Activated naive CD4-positive, alpha-beta T cell treated with anti-CD3 and anti-CD28 coated beads, Interleukin-2, amount 50 U/mL, for 72 hours (primary cell): ENCODE measurements around the gene TPST2. TPM values are rescaled to one million over a fixed set of nuclear protein-coding genes. Genes with fewer than 3 reads are reported as not detected.
A peak's percentile ranks its signal among the peaks of the same experiment; 100 is the strongest.

ENCODE experiments used
- ATAC-seq, 2 donors: fragments of 150-1000 bp; cut with Tn5 transposase; 2 replicates each; pipeline ENCODE4 v1.10.0; 2021; ENCODE audit warnings: mild to moderate bottlenecking in 2 of 2, moderate library complexity in 2 of 2
- DNase-seq, 2 donors: peaks; one replicate each; pipeline ENCODE4 v3.0.0; 2021 to 2022; ENCODE audit warnings: low spot score in 2 of 2
- H3K27ac Mint-ChIP-seq, 2 donors: one replicate each; pipeline ENCODE4 v1.8.0; 2022; ENCODE audit warnings: mild to moderate bottlenecking in 2 of 2, mixed read lengths in 2 of 2
- H3K36me3 Mint-ChIP-seq, 2 donors: one replicate each; pipeline ENCODE4 v1.8.0; 2022; ENCODE audit warnings: mixed read lengths in 2 of 2
- H3K9me3 Mint-ChIP-seq, 2 donors: one replicate each; pipeline ENCODE4 v1.8.0; 2022; ENCODE audit warnings: mixed read lengths in 2 of 2
- total RNA-seq, 2 donors: library from RNA; stranded (reverse); gene quantifications; one replicate each; pipeline ENCODE4 v1.2.3, GENCODE V29; 2022

Gene TPST2
- total RNA-seq, 2 donors from 2014 or later, result 15.4 to 26.9 TPM

GRCh38 chr22:26513838-26514237 lies 76.1 kb downstream of the TPST2 start:
- no peak for ATAC-seq
- no peak overlapping the region for H3K27ac Mint-ChIP-seq
- DNase-seq, result no peak
- peaks cover 14 to 27% of the 10 kb centered on the region in 2 donors for H3K36me3 Mint-ChIP-seq
- H3K9me3 Mint-ChIP-seq, result no peaks in the 10 kb centered on the region

GRCh38 chr22:26512149-26512793 lies 77.7 kb downstream of the TPST2 start, which contains the start of gene TFIP11:
Gene TFIP11, minus strand, starts transcription at chr22:26512473. Its CDS starts 2,201 bp downstream, at chr22:26510272.
- Mint-ChIP-seq H3K36me3 (peaks cover 14 to 27% of the 10 kb centered on the region in 2 donors), H3K9me3 (no peaks in the 10 kb centered on the region), H3K27ac (peak within 1 kb of the TSS; percentile 93 to 100)
- DNase-seq (peak; percentile 89 to 93), ATAC-seq (peak; percentile 100)

GRCh38 chr22:26508148-26508547 lies 81.8 kb downstream of the TPST2 start:
- H3K27ac Mint-ChIP-seq, result no peak overlapping the region
- ATAC-seq, result no peak
- no peaks in the 10 kb centered on the region for H3K9me3 Mint-ChIP-seq
- no peak for DNase-seq
- H3K36me3 Mint-ChIP-seq, result peaks cover 34 to 44% of the 10 kb centered on the region in 2 donors

DNA sequence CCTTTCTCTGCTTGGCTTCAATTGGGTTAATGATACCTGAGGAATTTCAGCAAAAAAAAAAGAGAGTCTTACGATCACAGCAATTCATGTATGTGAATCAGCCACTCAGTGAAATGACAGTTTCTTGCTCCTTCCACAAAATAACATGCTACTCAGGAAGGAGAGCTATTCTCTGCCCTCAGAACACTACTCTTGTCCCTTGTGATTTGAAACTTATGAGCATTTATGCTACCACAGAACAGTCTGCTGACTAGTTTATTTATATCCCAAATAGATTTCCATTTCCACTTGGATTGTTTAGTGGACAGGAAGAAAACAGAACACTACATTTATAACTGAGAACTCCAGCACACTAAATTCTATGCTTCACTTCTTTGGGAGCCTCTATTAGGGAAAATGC lies 86.2 kb downstream of the TPST2 start:
- Mint-ChIP-seq H3K36me3 (peaks cover 25 to 33% of the 10 kb centered on the region in 2 donors), H3K27ac (peak overlapping the region; percentile 85 to 94), H3K9me3 (no peaks in the 10 kb centered on the region)
- ATAC-seq (no peak), DNase-seq (no peak)

DNA sequence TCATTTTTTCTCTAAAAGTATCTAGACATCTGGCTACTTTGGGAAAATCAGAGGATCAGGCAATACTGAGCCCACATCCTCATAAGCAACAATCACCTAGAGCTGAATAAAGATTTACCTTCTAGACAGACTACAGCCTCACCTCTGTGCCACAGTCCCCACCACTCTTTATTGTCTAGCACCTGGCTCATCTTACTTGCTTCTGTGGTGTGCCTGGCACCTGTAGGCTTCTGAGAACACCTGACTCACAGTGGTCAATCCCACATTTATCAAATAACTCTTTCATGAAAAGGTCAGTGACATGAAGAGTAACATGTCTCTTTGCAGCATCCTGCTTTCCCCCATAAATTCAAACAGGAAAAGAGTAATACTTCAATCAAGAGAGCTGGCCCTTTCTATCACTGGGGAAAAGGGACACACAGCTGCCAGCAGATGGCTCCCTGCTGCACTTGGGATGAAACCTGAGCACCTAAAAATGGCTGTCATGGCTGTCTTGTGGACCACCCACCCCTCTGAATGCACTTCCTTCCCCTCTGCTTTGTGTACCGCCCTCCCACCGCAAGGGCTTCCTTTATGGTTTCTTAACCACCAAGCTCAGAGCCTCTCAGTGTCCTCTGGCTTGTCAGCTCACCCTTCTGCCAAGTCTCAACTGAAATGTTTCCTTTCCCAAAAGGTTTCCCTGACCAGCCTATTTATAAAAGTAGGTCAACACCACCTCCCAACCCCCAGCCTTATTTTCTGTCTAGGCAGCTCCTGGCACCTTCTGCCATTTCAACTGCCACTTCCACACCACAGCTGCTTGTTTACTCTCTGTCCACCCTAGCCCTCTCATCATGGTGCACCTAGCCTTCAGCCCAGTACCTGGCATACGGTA lies 87.0 kb downstream of the TPST2 start:
- H3K36me3 Mint-ChIP-seq, result peaks cover 25 to 33% of the 10 kb centered on the region in 2 donors
- DNase-seq (peak in 1 of 2 donors; percentile 37), ATAC-seq (peak; percentile 79 to 84)
- H3K27ac Mint-ChIP-seq, result peak overlapping the region; percentile 85 to 94
- no peaks in the 10 kb centered on the region for H3K9me3 Mint-ChIP-seq

- no peaks in the 10 kb centered on the region for H3K9me3 Mint-ChIP-seq
- H3K36me3 Mint-ChIP-seq, result peaks cover 25 to 33% of the 10 kb centered on the region in 2 donors
- ATAC-seq (no peak), DNase-seq (no peak)
- peak overlapping the region; percentile 53 to 85 for H3K27ac Mint-ChIP-seq
These were observed 87.9 kb downstream of the TPST2 start for GRCh38 chr22:26501996-26502395.

DNA sequence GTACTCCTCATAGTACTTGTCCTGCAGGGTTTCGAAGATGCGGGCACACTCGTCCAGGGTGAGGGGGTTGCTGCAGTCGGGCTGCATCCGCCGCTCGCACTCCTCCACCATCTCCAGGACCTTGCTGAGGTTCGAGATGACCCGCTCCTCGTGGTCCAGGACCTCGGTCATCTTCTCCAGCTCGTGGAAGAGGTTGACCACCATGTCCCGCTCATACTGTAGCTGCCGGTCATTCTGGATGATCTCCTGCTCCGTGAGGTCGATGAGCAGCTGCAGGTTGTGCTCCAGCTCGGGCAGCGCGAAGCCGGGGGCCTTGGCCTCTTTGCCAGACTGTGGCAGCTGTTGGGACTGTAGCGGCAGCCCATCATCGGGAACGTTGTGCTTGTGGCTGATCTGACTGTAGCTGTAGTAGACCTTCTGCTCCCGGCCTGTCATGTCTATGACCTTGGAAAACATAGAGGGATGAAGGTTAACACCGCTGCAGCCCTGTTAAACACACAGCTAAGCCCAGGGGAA lies 90.7 kb downstream of the TPST2 start:
- Mint-ChIP-seq H3K36me3 (peaks cover 15 to 34% of the 10 kb centered on the region in 2 donors), H3K27ac (peak overlapping the region; percentile 23 to 59), H3K9me3 (no peaks in the 10 kb centered on the region)
- DNase-seq, result no peak
- no peak for ATAC-seq

- Mint-ChIP-seq H3K9me3 (no peaks in the 10 kb centered on the region), H3K27ac (peak overlapping the region in 1 of 2 donors; percentile 54), H3K36me3 (peaks cover 6 to 27% of the 10 kb centered on the region in 2 donors)
- ATAC-seq, result no peak
- no peak for DNase-seq
These were observed 93.5 kb downstream of the TPST2 start for GRCh38 chr22:26496456-26496855.

- ATAC-seq (no peak), DNase-seq (no peak)
- peak overlapping the region in 1 of 2 donors; percentile 70 for H3K27ac Mint-ChIP-seq
- H3K9me3 Mint-ChIP-seq, result no peaks in the 10 kb centered on the region
- H3K36me3 Mint-ChIP-seq, result peaks cover 6 to 18% of the 10 kb centered on the region in 2 donors
These were observed 95.4 kb downstream of the TPST2 start for GRCh38 chr22:26494506-26494905.

DNA sequence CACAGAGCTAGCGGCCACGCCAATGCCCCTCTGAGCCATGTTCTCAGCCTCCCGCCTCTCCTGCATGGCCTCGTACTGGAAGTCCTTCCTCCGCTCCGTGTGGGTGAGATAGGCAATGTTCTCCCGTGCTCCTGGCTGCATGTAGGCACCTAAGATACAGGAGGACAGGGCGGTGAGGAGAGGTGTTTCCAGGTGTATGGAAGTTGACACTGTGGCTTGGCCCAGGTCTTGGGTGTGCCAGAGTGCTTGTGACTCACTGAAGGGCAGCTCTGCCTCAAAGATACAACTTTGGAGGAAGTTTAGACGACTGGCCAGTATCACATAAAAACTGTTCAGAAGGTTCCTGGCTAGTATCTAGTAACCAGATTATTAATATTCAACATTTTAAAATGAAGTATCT lies 97.7 kb downstream of the TPST2 start:
- ATAC-seq, result no peak
- Mint-ChIP-seq H3K9me3 (no peaks in the 10 kb centered on the region), H3K27ac (peak overlapping the region; percentile 36 to 70), H3K36me3 (peaks cover 6 to 16% of the 10 kb centered on the region in 2 donors)
- DNase-seq, result no peak

GRCh38 chr22:26489447-26490036 lies 100.4 kb downstream of the TPST2 start:
- ATAC-seq (no peak), DNase-seq (no peak)
- Mint-ChIP-seq H3K27ac (peak overlapping the region; percentile 59 to 90), H3K9me3 (no peaks in the 10 kb centered on the region), H3K36me3 (peaks cover 3 to 13% of the 10 kb centered on the region in 2 donors)

DNA sequence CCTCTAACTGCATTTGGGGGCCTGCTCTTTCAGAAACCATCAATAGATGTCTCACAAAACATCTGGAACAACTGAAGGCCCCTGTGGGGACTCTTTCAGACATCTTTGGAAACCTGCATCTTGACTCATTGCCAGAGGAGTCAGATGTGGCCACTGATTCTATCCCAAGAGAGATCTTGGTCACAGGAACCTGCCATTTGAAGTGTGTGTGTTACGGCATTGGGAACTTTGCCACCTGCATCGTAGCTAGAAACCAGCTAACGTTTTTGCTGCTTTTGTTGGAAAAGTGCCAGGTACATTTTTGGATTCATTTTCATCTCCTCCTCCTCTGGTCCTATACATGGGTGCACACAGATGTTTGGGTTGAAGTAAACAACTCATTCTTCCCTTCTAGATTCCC lies 101.9 kb downstream of the TPST2 start:
- Mint-ChIP-seq H3K9me3 (no peaks in the 10 kb centered on the region), H3K27ac (peak overlapping the region; percentile 5 to 75), H3K36me3 (peaks cover 4 to 12% of the 10 kb centered on the region in 2 donors)
- DNase-seq (no peak), ATAC-seq (no peak)

DNA sequence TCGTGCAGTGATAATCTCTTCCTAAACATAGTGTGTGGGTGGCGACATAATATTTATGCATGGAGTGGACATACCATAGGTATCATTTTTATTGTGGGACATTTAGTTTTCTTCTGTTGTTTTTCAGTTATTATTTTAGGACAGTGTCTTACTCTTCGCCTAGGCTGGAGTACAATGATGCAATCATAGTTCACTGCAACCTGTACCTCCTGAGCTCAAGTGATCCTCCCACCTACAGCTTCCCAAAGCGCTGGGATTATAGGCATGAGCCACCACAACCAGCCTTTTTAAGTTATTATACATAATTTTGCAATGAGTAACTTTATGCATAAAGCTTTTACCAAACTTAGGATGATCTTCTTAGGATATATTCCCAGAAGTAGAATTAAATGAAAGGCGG lies 103.5 kb downstream of the TPST2 start:
- Mint-ChIP-seq H3K36me3 (peaks cover 10 to 12% of the 10 kb centered on the region in 2 donors), H3K27ac (no peak overlapping the region), H3K9me3 (no peaks in the 10 kb centered on the region)
- ATAC-seq (no peak), DNase-seq (no peak)

DNA sequence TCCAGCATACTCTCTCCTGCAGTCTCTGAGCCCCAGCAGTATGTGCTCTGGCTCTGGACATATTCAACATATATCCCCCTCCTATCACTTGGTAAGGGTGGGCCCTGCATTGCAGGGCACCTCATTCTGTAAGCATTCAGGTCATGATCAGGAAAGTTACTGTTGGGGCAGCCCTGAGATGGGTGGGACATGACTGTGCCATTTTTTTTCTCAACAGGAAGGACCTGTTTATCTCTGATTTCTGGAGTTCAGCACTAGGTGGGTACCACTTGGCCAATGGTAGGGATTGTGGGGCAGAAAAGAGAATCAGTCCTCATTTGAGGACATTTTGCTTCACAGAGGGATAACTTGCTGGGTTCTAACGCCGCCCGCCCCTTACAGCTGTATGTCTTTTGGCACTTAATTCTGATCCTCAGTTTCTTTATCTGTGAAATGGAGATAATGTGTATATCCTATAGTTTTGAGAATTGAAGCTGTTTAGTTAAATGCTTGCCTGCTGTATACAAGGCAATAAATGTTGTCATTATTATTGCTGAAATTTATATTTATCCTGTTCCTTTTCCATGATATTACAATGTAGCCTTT lies 104.0 kb downstream of the TPST2 start:
- ATAC-seq, result no peak
- DNase-seq, result no peak
- Mint-ChIP-seq H3K27ac (peak overlapping the region in 1 of 2 donors; percentile 62), H3K36me3 (peaks cover 14 to 17% of the 10 kb centered on the region in 2 donors), H3K9me3 (no peaks in the 10 kb centered on the region)

DNA sequence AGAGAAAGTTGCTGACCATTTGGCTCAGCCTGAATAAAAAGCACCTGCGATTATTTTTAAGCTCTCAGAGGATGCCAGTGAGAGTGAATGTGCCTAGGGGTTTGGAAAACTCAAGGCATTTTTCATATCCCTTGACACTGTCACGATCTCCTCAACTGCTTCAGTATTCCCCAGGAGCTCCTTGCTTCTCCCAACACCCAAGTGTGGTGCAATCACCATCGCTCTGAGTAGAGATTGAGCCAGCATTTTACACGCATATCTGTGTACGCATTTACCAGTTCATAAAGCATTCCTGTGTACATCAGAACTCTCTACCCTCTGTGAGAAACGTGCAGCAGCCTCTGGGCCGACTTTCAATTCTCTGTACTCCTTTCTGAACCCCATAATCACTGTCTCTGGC lies 104.9 kb downstream of the TPST2 start:
- H3K36me3 Mint-ChIP-seq, result peaks cover 16 to 23% of the 10 kb centered on the region in 2 donors
- DNase-seq (no peak), ATAC-seq (no peak)
- no peaks in the 10 kb centered on the region for H3K9me3 Mint-ChIP-seq
- peak overlapping the region; percentile 17 to 62 for H3K27ac Mint-ChIP-seq

GRCh38 chr22:26484360-26484706 lies 105.6 kb downstream of the TPST2 start:
- H3K36me3 Mint-ChIP-seq, result peaks cover 23 to 30% of the 10 kb centered on the region in 2 donors
- ATAC-seq (no peak), DNase-seq (no peak)
- peak overlapping the region; percentile 93 for H3K27ac Mint-ChIP-seq
- no peaks in the 10 kb centered on the region for H3K9me3 Mint-ChIP-seq
